ENCODE results near the gene ACTG1. TPM values are rescaled to one million over a fixed set of nuclear protein-coding genes. Genes with fewer than 3 reads are reported as not detected.

Gene ACTG1
- polyA plus RNA-seq, 3 donors from 2014 or later: 1,637 to 3,074 (median 2,788) TPM

DNA sequence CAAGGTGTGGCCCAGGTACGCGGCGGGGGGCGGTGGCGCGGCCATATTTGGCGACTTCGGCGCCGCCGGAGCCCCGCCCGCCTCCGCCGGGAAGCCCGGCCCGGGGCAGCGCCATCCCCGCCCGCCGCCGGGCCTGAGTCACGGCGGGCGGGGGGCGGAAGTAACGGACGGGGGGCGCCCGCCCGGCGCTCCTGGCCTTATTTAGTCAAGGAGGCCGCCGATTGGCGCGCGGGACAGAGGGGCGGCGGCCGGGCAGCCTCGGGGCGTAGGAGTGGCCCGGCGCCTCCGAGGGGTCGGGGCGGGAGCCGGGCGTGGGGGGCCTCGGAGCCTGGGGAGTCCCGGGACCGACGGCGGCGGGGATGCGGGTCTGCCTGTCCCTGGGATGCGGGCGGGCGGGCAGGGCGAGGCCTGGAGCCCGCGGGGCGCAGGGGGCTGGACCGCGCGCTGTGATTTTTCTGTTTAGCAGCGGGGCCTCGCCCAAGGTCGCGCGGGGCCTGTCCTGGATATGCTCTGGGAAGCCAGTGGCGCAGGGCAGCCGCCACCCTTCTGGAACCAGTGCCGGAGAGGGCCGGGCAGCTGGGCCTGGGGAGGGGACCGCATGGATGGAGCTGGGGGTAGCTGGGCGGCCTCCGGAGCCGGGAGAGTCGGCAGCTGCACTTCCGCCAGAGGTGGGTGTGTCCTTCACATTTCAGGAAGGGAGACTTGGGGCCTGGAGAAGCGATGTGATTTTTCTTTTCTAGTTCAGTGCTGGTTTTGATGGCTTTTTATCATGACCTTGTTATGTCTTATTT is 2.3 kb upstream of the ACTG1 start:
- H3K27ac Mint-ChIP-seq: peak overlapping the region; percentile 84 to 96 (median 90)
- DNase-seq: peak; percentile 65 to 69 (median 66)
- peak overlapping the region; percentile 89 to 93 (median 93) for H3K4me3 Mint-ChIP-seq
- H3K36me3 Mint-ChIP-seq: peaks cover 19 to 22% (median 20%) of the 10 kb centered on the region in 3 donors
- peaks cover 24 to 35% (median 27%) of the 10 kb centered on the region in 3 donors for H3K27me3 Mint-ChIP-seq (ENCODE audit: low read depth in 3 of 3)
- peaks cover 0 to 3% (median 0%) of the 10 kb centered on the region in 6 donors for H3K9me3 Mint-ChIP-seq
- H3K4me1 Mint-ChIP-seq: peaks cover 47 to 56% of the 10 kb centered on the region in 2 donors

DNA sequence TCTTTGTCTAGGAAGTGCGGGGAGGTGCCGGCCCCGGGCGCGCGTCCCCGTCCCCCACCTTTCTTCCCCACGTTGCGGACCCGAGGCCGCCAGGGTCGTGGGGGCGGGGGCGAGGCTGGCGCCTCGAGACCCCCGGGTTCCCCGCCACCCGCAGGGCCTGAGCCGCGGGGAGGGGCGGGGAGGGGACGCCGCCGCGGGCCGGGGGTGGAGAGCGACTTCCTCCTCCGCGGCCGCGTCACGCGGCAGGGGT is 1.8 kb upstream of the ACTG1 start:
- Mint-ChIP-seq H3K27ac (peak overlapping the region; percentile 49 to 87 (median 62)), H3K9me3 (peaks cover 0 to 3% (median 0%) of the 10 kb centered on the region in 6 donors), H3K4me3 (peak overlapping the region; percentile 67 to 88 (median 74)), H3K4me1 (peaks cover 52 to 61% of the 10 kb centered on the region in 2 donors), H3K36me3 (peaks cover 24 to 27% (median 25%) of the 10 kb centered on the region in 3 donors), H3K27me3 (ENCODE audit: low read depth in 3 of 3) (peaks cover 28 to 41% (median 31%) of the 10 kb centered on the region in 3 donors)
- DNase-seq: no peak

DNA sequence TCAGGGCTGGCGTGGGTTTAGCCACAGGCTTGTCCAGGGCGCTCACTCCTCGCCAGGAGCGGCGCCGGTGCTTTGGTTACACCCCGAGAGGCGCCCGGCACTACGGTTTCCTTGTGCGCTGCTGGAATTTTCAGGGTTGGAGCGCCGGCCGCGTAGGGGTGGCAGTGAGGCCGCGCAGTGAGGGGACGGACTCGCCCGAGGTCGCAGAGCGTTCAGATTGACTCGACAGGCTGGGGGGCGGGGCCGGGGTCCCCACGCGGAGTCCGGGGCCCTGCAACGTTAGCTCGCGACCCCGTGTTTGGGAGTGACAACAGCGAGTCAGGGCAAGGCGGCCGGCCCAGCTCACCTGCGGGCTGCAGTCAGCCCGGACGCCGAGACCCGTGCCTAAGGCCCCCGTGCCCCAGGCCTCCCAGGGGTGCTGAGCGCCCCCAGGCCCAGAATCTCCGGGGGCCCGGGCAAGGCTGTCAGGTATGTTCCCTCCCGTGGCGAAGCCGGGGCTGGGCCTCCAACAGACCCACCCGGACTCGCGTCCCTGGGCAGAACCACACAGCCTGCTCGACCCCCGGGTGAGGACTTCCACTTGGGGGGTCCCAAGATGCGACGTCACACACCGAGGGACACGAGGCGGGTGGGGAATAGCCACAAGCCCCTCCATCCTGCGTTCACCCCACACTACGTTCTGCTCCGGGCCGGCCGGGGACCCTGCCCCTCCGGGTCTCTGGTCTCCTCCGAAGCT is 1.3 kb upstream of the ACTG1 start:
- Mint-ChIP-seq H3K4me3 (peak overlapping the region; percentile 88 to 91 (median 88)), H3K9me3 (peaks cover 0 to 3% (median 0%) of the 10 kb centered on the region in 6 donors), H3K27me3 (ENCODE audit: low read depth in 3 of 3) (peaks cover 31 to 41% (median 32%) of the 10 kb centered on the region in 3 donors), H3K4me1 (peaks cover 57 to 66% of the 10 kb centered on the region in 2 donors), H3K36me3 (peaks cover 29 to 32% (median 30%) of the 10 kb centered on the region in 3 donors), H3K27ac (peak overlapping the region; percentile 76 to 93 (median 87))
- peak; percentile 24 to 35 (median 28) for DNase-seq

DNA sequence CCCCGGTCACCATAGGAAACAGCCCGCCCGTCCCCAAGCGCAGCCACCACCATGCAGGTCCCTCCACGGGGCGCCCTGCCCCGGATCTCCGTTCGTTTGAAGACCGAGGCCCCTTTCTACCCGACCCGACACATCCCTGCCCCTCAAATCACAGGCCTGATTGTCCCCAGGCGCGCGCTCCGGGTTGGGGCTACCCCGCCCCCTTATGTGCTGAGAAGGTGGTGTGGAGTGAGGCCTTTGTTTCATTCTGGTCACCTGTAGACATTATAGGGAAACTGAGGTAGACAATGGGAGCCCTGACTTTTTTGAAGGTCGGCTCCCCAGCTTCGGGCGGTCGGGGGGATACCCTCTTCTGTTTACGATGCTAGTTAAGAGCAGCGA is 763 bp upstream of the ACTG1 start:
- Mint-ChIP-seq H3K27me3 (ENCODE audit: low read depth in 3 of 3) (peaks cover 31 to 41% (median 33%) of the 10 kb centered on the region in 3 donors), H3K36me3 (peaks cover 31 to 36% (median 32%) of the 10 kb centered on the region in 3 donors), H3K9me3 (peaks cover 0 to 3% (median 0%) of the 10 kb centered on the region in 6 donors), H3K4me1 (peaks cover 62 to 69% of the 10 kb centered on the region in 2 donors), H3K27ac (peak overlapping the region; percentile 76 to 93 (median 87)), H3K4me3 (peak overlapping the region; percentile 88 to 91 (median 88))
- DNase-seq: peak; percentile 61 to 68 (median 65)

DNA sequence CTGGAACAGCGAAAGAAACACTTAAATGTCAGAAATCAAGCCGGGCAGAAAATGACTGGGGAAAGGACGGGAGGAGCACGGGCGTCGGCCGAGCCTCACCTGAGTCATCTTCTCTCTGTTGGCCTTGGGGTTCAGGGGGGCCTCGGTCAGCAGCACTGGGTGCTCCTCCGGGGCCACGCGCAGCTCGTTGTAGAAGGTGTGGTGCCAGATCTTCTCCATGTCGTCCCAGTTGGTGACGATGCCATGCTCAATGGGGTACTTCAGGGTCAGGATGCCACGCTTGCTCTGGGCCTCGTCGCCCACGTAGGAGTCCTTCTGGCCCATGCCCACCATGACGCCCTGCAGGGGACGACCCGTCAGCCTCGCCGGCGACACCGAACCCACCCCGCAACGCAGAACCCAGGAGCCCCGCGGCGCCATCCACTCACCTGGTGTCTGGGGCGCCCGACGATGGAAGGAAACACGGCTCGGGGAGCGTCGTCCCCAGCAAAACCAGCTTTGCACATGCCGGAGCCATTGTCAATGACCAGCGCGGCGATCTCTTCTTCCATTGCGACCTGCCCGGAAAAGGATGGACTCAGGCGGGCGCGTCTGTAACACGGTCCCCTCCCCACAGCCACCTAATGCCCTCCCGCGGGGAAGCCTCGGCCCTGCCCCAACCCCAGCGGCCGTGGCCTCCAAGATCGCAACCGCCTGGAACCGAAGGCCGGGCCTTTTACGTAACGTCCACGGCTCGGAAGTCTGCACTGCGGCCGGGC is 616 bp downstream of the ACTG1 start:
- H3K36me3 Mint-ChIP-seq: peaks cover 31 to 40% (median 32%) of the 10 kb centered on the region in 3 donors
- peak overlapping the region; percentile 90 to 98 (median 96) for H3K27ac Mint-ChIP-seq
- peaks cover 60 to 68% of the 10 kb centered on the region in 2 donors for H3K4me1 Mint-ChIP-seq
- peak in 1 of 3 donors; percentile 56 for DNase-seq
- H3K27me3 Mint-ChIP-seq (ENCODE audit: low read depth in 3 of 3): peaks cover 30 to 38% (median 33%) of the 10 kb centered on the region in 3 donors
- peak overlapping the region; percentile 95 to 100 (median 96) for H3K4me3 Mint-ChIP-seq
- peaks cover 0 to 3% (median 0%) of the 10 kb centered on the region in 6 donors for H3K9me3 Mint-ChIP-seq

DNA sequence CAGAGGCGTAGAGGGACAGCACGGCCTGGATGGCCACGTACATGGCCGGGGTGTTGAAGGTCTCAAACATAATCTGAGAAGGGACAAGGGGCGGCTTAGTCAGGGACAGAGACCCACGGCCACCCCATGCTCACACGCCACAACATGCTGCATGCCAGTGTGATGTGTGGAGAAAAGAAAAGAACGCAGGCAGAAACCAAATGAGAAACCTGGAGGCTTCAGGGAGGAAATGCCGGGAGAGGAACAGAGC is 1.1 kb downstream of the ACTG1 start:
- peaks cover 0 to 3% (median 0%) of the 10 kb centered on the region in 6 donors for H3K9me3 Mint-ChIP-seq
- H3K27ac Mint-ChIP-seq: peak overlapping the region; percentile 90 to 98 (median 96)
- peak overlapping the region; percentile 95 to 100 (median 96) for H3K4me3 Mint-ChIP-seq
- DNase-seq: peak in 1 of 3 donors; percentile 46
- peaks cover 30 to 38% (median 33%) of the 10 kb centered on the region in 3 donors for H3K27me3 Mint-ChIP-seq (ENCODE audit: low read depth in 3 of 3)
- H3K4me1 Mint-ChIP-seq: peaks cover 56 to 63% of the 10 kb centered on the region in 2 donors
- H3K36me3 Mint-ChIP-seq: peaks cover 31 to 40% (median 32%) of the 10 kb centered on the region in 3 donors

DNA sequence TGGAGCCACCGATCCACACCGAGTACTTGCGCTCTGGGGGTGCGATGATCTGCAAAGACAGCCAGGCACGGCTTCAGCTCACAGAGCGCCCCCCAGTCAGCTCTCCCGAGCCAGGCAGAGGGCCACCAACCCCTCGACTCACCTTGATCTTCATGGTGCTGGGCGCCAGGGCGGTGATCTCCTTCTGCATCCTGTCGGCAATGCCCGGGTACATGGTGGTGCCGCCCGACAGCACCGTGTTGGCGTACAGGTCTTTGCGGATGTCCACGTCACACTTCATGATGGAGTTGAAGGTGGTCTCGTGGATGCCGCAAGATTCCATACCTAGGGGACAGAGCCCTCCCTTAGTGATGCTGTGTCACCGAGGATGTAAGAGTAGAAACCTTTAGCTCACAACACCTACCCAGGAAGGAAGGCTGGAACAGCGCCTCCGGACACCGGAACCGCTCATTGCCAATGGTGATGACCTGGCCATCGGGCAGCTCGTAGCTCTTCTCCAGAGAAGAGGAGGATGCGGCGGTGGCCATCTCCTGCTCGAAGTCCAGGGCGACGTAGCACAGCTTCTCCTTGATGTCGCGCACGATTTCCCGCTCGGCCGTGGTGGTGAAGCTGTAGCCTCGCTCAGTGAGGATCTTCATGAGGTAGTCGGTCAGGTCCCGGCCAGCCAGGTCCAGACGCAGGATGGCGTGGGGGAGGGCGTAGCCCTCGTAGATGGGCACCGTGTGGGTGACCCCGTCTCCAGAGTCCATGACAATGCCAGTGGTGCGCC is 1.6 kb downstream of the ACTG1 start:
- DNase-seq: peak; percentile 45 to 52 (median 48)
- peaks cover 31 to 40% (median 32%) of the 10 kb centered on the region in 3 donors for H3K36me3 Mint-ChIP-seq
- H3K27me3 Mint-ChIP-seq (ENCODE audit: low read depth in 3 of 3): peaks cover 30 to 38% (median 33%) of the 10 kb centered on the region in 3 donors
- H3K27ac Mint-ChIP-seq: peak overlapping the region; percentile 90 to 98 (median 96)
- peaks cover 51 to 58% of the 10 kb centered on the region in 2 donors for H3K4me1 Mint-ChIP-seq
- peak overlapping the region; percentile 95 to 100 (median 96) for H3K4me3 Mint-ChIP-seq
- peaks cover 0 to 3% (median 0%) of the 10 kb centered on the region in 6 donors for H3K9me3 Mint-ChIP-seq

DNA sequence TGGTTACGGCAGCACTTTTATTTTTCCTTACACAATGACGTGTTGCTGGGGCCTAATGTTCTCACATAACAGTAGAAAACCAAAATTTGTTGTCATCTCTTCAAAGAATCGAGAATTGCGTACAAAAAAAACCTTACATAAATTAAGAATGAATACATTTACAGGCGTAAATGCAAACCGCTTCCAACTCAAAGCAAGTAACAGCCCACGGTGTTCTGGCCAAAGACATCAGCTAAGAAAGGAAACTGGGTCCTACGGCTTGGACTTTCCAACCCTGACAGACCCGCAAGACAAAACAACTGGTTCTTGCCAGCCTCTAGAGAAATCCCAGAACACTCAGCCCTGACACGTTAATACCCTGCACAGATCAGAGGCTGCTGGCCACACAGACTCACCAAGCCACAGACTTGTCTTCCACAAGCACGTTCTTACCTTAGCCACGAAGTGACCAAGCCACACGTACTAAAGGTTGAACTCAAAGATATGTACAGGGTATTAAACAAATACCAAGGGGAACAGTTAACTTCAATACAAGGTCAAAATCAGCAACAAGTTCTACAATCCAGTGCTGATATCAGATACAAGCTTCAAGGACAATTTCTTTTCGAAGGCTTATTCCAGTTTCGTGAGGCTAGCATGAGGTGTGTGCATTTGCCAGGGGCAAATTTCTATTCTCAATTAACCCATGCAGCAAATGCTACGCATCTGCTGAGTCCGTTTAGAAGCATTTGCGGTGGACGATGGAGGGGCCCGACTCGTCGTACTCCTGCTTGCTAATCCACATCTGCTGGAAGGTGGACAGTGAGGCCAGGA is 2.4 kb downstream of the ACTG1 start:
- H3K4me3 Mint-ChIP-seq: peak overlapping the region; percentile 95 to 100 (median 96)

DNA sequence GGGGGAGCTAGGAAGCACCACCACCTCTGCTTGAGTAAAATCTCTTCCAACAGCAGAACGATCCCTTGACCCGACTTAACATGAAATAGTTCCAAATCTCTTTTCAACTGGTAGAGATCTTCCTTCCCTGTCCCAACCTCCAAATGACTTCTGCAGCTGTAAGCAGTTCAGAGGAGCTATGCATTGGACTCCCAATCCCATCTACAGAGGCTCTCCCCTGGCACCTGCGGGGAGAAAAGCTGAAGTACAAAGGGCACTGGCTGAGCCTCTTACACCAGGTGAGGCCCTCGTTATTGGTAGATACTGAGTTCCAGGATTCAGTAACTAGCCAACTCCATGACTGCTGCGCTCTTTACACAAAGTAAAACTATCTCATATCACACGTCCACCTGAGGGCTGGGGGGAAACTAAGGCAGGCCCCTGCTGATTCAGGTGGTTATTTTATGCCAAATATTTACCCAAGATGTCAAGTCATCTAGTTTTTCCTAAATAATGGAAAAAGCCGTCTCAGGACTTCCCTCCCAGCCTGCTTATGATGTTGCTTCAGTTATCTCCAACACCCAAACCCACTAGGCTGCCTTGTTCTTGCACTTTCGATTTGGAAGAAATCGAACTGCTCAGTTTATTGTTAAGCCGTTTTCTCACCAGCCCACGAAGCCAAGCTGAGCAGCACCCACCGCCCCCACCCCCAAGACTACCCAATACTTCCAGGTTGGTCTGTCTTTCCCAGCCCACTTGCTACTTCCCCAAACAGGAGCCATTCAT is 3.2 kb downstream of the ACTG1 start:
- H3K27me3 Mint-ChIP-seq (ENCODE audit: low read depth in 3 of 3): peaks cover 28 to 34% (median 33%) of the 10 kb centered on the region in 3 donors
- peak overlapping the region; percentile 95 to 100 (median 96) for H3K4me3 Mint-ChIP-seq
- peaks cover 0 to 3% (median 0%) of the 10 kb centered on the region in 6 donors for H3K9me3 Mint-ChIP-seq
- H3K36me3 Mint-ChIP-seq: peaks cover 31 to 40% (median 32%) of the 10 kb centered on the region in 3 donors
- peak in 2 of 3 donors; percentile 51 to 61 for DNase-seq
- peaks cover 41 to 52% of the 10 kb centered on the region in 2 donors for H3K4me1 Mint-ChIP-seq
- peak overlapping the region; percentile 90 to 98 (median 96) for H3K27ac Mint-ChIP-seq

More for the DNA sequence above, 2.4 kb downstream of the ACTG1 start:
- peak; percentile 57 to 63 (median 60) for DNase-seq
- Mint-ChIP-seq H3K9me3 (peaks cover 0 to 3% (median 0%) of the 10 kb centered on the region in 6 donors), H3K27ac (peak overlapping the region; percentile 90 to 98 (median 96)), H3K4me1 (peaks cover 43 to 52% of the 10 kb centered on the region in 2 donors), H3K27me3 (ENCODE audit: low read depth in 3 of 3) (peaks cover 28 to 35% (median 33%) of the 10 kb centered on the region in 3 donors), H3K36me3 (peaks cover 31 to 40% (median 32%) of the 10 kb centered on the region in 3 donors)

DNA sequence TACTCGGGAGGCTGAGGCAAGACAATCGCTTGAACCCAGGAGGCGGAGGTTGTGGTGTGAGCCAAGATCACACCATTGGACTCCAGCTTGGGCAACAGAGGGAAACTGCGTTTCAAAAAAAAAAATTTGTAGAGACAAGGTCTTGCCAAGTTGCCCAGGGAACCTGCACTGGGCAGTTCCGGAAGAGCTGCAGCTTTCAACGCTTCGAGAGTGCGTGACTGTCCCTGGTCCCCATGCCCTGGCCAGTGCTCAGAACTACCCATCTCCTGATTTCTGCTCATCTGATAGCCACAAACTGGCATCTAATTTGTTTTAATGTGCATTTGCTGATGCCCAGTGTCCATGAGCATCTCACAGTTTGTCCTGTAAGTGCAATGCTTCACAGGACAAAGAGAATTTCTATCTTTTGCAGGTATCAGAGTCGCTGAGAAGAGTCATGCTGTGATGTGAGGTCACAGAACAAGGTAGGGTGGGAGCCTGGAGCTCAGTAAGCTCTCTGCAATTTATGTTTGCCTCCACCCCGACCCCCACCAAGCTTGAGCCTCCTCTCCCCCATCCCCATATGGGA is 3.9 kb downstream of the ACTG1 start:
- no peak for DNase-seq
- Mint-ChIP-seq H3K27me3 (ENCODE audit: low read depth in 3 of 3) (peaks cover 28 to 33% (median 33%) of the 10 kb centered on the region in 3 donors), H3K4me3 (peak overlapping the region; percentile 95 to 100 (median 96)), H3K27ac (peak overlapping the region; percentile 90 to 98 (median 96)), H3K36me3 (peaks cover 31 to 40% (median 32%) of the 10 kb centered on the region in 3 donors), H3K9me3 (peaks cover 0 to 3% (median 0%) of the 10 kb centered on the region in 6 donors), H3K4me1 (peaks cover 41 to 51% of the 10 kb centered on the region in 2 donors)

DNA sequence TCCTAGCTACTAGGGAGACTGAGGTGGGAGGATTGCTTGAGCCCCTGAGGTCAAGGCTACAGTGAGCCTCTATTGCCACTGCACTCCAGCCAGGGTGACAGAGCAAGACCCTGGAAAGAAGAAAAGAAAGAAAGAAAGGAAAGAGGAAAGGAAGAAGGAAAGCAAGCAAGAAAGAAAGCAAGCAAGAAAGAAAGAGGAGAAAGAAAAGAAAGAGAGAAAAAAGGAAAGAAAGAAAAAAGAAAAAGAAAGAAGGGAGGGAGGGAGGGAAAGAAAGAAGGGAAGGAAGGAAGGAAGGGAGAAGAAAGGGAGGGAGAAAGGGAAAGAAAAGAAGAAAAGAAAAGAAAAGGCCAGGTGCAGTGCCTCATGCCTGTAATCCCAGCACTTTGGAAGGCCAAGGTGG is 9.0 kb downstream of the ACTG1 start:
- peaks cover 0 to 2% (median 0%) of the 10 kb centered on the region in 3 donors for H3K27me3 Mint-ChIP-seq (ENCODE audit: low read depth in 3 of 3)
- peaks cover 0 to 5% (median 0%) of the 10 kb centered on the region in 3 donors for H3K36me3 Mint-ChIP-seq
- no peak for DNase-seq
- no peak overlapping the region for H3K4me3 Mint-ChIP-seq
- H3K4me1 Mint-ChIP-seq: peaks cover 8 to 11% of the 10 kb centered on the region in 2 donors
- no peaks in the 10 kb centered on the region for H3K9me3 Mint-ChIP-seq
- no peak overlapping the region for H3K27ac Mint-ChIP-seq

Measured in immature natural killer cell (primary cell).